NCI-H82 treated with DMSO at 0.1 percent for 48 hours (cell line): ENCODE data around the gene TANC1.

ENCODE experiments used
- DNase-seq: peaks from one replicate; lab custom pipeline; 2025; ENCODE audit not compliant: unreplicated experiment; lab: John Stamatoyannopoulos, UW

TANC1 gene

DNA sequence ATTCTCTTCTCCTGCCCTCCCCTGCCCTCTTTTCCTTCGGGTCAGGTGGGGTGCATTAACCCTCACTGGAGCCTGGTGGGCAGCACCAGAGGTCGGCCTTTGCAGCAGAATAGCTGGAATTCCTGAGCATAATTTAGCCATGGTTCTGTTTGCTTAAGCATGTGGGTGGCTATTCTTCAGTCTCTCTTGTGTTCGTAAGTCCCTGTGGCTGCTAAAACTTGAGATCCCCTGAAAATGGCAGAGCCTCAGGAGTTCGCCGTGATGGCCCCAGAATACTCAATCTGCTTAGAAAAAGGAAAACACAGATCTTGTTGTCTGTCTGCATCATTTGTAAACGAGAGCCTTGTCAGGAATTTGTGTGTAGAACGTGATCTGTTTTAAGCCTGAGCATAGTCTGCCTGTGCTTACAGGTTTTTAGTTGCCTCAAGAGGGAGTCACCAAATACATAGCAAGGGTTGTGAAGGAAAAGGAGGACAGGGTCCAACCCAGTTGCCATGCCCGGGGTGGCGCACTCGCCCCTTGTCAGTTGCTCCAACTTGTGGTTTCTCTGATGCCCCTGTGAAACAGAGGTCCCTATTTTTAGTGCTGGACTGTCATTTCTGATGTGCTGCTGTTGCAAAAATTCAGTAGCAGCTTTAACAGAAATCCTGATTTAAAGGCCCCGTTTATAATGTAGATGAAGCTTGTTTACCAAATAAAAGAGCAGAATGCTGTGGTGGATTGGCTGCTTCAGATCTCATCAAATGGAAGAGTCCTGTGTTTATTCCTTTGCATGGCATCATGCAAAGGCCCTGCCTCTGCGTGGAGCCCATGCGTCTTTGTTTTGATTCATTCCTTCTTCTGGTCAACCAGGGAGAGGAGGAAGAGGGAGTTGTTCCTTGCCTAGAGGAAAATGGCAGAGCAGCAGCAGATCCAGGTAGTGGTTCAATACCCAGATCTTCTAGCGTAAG, 243.3 kb downstream of the TANC1 start:
- no peak for DNase-seq

- no peak for DNase-seq
Observed at GRCh38 chr2:159213296-159213695, 244.9 kb downstream of the TANC1 start.

GRCh38 chr2:159214325-159214865, 246.0 kb downstream of the TANC1 start:
- DNase-seq, result no peak

DNA sequence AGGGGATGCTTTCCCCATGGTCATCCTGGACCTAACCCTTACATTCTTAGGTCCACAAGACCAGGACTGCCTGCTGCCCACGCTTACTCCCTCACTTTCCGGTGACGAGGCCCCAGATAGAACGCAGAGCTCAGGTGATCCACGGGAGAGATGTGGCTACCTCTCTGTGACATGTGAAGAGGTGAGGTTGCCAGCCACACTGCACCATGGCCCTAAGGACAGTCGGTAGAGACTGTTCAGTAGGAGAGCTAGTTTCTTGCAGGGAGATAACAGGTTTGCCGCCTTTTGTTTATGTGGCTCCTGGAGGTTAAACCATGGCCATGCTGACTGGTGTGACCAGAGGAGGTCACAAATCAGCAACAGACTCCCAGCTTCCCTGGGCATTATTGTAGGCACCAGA, 246.7 kb downstream of the TANC1 start:
- DNase-seq, result no peak

- no peak for DNase-seq
Observed at GRCh38 chr2:159217676-159218075, 249.2 kb downstream of the TANC1 start.

DNA sequence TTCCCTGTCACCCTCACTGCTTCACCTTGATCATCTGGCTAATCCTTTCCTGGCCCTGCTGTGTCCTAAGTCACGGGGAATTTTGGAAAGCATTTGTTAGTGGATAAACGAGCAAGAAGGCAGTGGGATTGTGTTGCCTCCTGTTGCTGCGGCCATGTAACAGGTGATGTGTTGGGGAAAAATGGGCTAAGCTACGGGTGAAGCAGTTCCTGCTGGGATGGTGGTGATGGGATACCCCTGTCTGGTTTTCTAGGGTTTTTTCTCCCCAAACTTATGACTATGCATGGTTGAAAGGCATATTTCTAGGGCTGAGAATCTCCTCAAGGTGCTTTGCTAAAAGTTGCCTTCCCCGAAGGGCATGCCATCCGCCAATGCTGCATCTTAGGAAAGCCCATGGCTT, 249.9 kb downstream of the TANC1 start:
- DNase-seq, result no peak

- DNase-seq, result no peak
Observed at GRCh38 chr2:159219394-159219998, 251.1 kb downstream of the TANC1 start.

- DNase-seq, result no peak
Observed at GRCh38 chr2:159224061-159224813, 255.8 kb downstream of the TANC1 start.

GRCh38 chr2:159225025-159226016, 256.9 kb downstream of the TANC1 start:
- no peak for DNase-seq

- no peak for DNase-seq
Observed at GRCh38 chr2:159226059-159226461, 257.6 kb downstream of the TANC1 start.

GRCh38 chr2:159226608-159227385, 258.4 kb downstream of the TANC1 start:
- DNase-seq, result peak; percentile 48

GRCh38 chr2:159227467-159227866, 259.0 kb downstream of the TANC1 start:
- no peak for DNase-seq

DNA sequence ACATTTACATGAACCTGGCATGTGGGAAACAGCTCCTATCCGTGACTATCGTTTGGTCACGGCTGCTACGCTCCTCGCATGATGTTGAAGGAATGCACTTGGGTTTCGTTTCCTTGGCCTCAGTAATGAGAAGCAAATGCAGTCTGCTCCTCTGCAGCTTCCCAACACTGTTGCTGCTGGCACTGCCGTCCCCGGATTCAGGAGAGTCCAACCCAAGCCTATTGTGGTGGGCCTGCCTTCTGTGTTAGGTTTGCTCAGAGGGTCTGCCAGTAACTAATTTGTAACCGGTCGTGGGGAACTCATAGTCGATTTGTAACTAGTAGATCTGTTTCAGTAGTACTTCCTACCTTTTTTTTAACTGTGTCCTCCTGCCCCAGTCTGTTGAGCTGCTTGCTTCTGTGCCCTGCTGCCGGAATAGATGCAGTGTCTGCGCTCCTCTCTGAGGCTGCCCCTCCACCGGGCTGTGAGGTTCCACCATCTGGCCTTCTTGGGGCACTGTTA, 259.7 kb downstream of the TANC1 start:
- DNase-seq, result peak; percentile 22

- DNase-seq, result no peak
Observed at GRCh38 chr2:159229476-159230144, 261.2 kb downstream of the TANC1 start.

GRCh38 chr2:159230145-159230877, 261.9 kb downstream of the TANC1 start:
- no peak for DNase-seq

GRCh38 chr2:159232456-159233170, 264.2 kb downstream of the TANC1 start:
- no peak for DNase-seq

GRCh38 chr2:159234868-159235267, 266.4 kb downstream of the TANC1 start:
- DNase-seq, result no peak
